MM.1S (cell line): ENCODE data around the gene GPR176.

Source experiments
- DNase-seq: peaks from one replicate; pipeline ENCODE4 v3.0.0-alpha.2; 2015
- H2AFZ ChIP-seq: fragments of 300-600 bp; sonication (generic); 2 replicates; pipeline ENCODE4 v1.6.0; 2016; ENCODE audit warnings: antibody characterized with exemption, low read length
- H3F3A ChIP-seq: fragments of 300-600 bp; sonication (generic); 2 replicates; pipeline ENCODE4 v1.6.1; 2016; ENCODE audit warnings: mild to moderate bottlenecking, antibody characterized with exemption, low read length, moderate library complexity, mixed read lengths; ENCODE audit not compliant: insufficient read depth
- H3K27ac ChIP-seq: fragments of 300-600 bp; sonication (generic); 2 replicates; pipeline ENCODE4 v1.5.1; 2016; ENCODE audit warnings: mild to moderate bottlenecking, low read length
- H3K27me3 ChIP-seq: fragments of 300-600 bp; sonication (generic); replicated peaks from 2 replicates; pipeline ENCODE4 v1.6.0; 2016; ENCODE audit warnings: low read length; ENCODE audit not compliant: insufficient read depth
- H3K36me3 ChIP-seq: fragments of 300-600 bp; sonication (generic); replicated peaks from 2 replicates; pipeline ENCODE4 v1.6.1; 2016; ENCODE audit warnings: mild to moderate bottlenecking, low read length, mixed read lengths; ENCODE audit not compliant: insufficient read depth
- H3K4me1 ChIP-seq: fragments of 300-600 bp; sonication (generic); 2 replicates; pipeline ENCODE4 v1.6.1; 2016; ENCODE audit warnings: low read length, mixed read lengths
- H3K4me2 ChIP-seq: fragments of 300-600 bp; sonication (generic); 2 replicates; pipeline ENCODE4 v1.6.0; 2016; ENCODE audit warnings: low read depth, low read length
- H3K4me3 ChIP-seq: fragments of 300-600 bp; sonication (generic); 2 replicates; pipeline ENCODE4 v1.5.1; 2016; ENCODE audit warnings: low read length, mixed read lengths
- H3K79me2 ChIP-seq: fragments of 300-600 bp; sonication (generic); 2 replicates; pipeline ENCODE4 v1.6.1; 2016; ENCODE audit warnings: mixed run types, low read length, mixed read lengths
- H3K9ac ChIP-seq: fragments of 300-600 bp; sonication (generic); 2 replicates; pipeline ENCODE4 v1.6.1; 2016; ENCODE audit warnings: low read length, mixed read lengths
- H3K9me2 ChIP-seq: fragments of 300-600 bp; sonication (generic); replicated peaks from 2 replicates; pipeline ENCODE4 v1.6.1; 2016; ENCODE audit warnings: mild to moderate bottlenecking, low read length, mixed read lengths; ENCODE audit not compliant: insufficient read depth
- H3K9me3 ChIP-seq: fragments of 300-600 bp; sonication (generic); replicated peaks from 2 replicates; pipeline ENCODE4 v1.6.1; 2016; ENCODE audit warnings: mild to moderate bottlenecking, low read length, mixed read lengths; ENCODE audit not compliant: insufficient read depth
- H4K20me1 ChIP-seq: fragments of 300-600 bp; sonication (generic); 2 replicates; pipeline ENCODE4 v1.6.1; 2016; ENCODE audit warnings: mild to moderate bottlenecking, low read length, moderate library complexity, mixed read lengths; ENCODE audit not compliant: insufficient read depth
- CTCF ChIP-seq: fragments of 300-600 bp; sonication (generic); IDR thresholded peaks from 2 replicates; pipeline ENCODE4 v1.5.1; 2016; ENCODE audit warnings: antibody characterized with exemption, low read length, mixed read lengths
- EZH2 ChIP-seq: fragments of 300-600 bp; sonication (generic); optimal IDR thresholded peaks from 2 replicates; pipeline ENCODE3; 2017; ENCODE audit warnings: low read depth, mild to moderate bottlenecking, antibody characterized with exemption, low read length, mixed read lengths
- EZH2phosphoT487 ChIP-seq: fragments of 300-600 bp; sonication (generic); IDR thresholded peaks from 2 replicates; pipeline ENCODE4 v1.6.1; 2018; ENCODE audit warnings: antibody characterized with exemption, low read length

Gene GPR176

GRCh38 chr15:39880718-39881387, 39.2 kb downstream of the GPR176 start:
- H3K4me1 ChIP-seq = no peaks in the 10 kb centered on the region
- no peaks in the 10 kb centered on the region for H3K79me2 ChIP-seq
- no peaks in the 10 kb centered on the region for H4K20me1 ChIP-seq
- H3K4me3 ChIP-seq = no peak overlapping the region
- H3K4me2 ChIP-seq = no peak overlapping the region
- H3K9ac ChIP-seq = no peak overlapping the region
- TF ChIP-seq EZH2 (no peak), CTCF (no peak)
- H2AFZ ChIP-seq = no peak overlapping the region
- H3K9me2 ChIP-seq = no peaks in the 10 kb centered on the region
- no peaks in the 10 kb centered on the region for H3F3A ChIP-seq
- no peak overlapping the region for H3K27ac ChIP-seq
- no peaks in the 10 kb centered on the region for H3K27me3 ChIP-seq
- no peaks in the 10 kb centered on the region for H3K36me3 ChIP-seq
- no peak for DNase-seq
- no peaks in the 10 kb centered on the region for H3K9me3 ChIP-seq

DNA sequence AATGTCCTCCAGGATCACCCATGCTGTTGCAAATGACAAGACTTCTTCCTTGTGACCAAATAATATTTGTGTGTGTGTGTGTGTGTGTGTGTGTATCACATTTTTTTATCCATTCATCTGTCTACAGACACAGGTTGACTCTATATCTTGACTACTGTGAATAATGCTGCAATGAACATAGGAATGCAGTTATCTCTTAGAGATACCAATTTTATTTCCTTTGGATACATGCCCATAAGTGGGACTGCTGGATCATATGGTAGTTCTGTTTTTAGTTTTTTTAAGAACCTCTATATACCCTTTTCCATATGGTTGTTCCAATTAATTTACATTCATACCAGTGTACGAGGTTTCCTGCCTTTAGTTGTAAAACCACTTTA, 41.7 kb downstream of the GPR176 start:
- DNase-seq = no peak
- TF ChIP-seq CTCF (no peak), EZH2phosphoT487 (no peak), EZH2 (no peak)
- no peaks in the 10 kb centered on the region for H3K79me2 ChIP-seq
- no peak overlapping the region for H3K9ac ChIP-seq
- H3K9me3 ChIP-seq = no peaks in the 10 kb centered on the region
- no peaks in the 10 kb centered on the region for H4K20me1 ChIP-seq
- no peak overlapping the region for H3K4me3 ChIP-seq
- H3K4me2 ChIP-seq = no peak overlapping the region
- no peaks in the 10 kb centered on the region for H3K4me1 ChIP-seq
- H3K27ac ChIP-seq = no peak overlapping the region
- no peaks in the 10 kb centered on the region for H3K36me3 ChIP-seq
- H3F3A ChIP-seq = no peaks in the 10 kb centered on the region
- no peak overlapping the region for H2AFZ ChIP-seq
- no peaks in the 10 kb centered on the region for H3K27me3 ChIP-seq
- no peaks in the 10 kb centered on the region for H3K9me2 ChIP-seq

- H2AFZ ChIP-seq = no peak overlapping the region
- H3K9me3 ChIP-seq = no peaks in the 10 kb centered on the region
- H3F3A ChIP-seq = no peaks in the 10 kb centered on the region
- no peak overlapping the region for H3K27ac ChIP-seq
- no peaks in the 10 kb centered on the region for H3K9me2 ChIP-seq
- H4K20me1 ChIP-seq = no peaks in the 10 kb centered on the region
- no peaks in the 10 kb centered on the region for H3K27me3 ChIP-seq
- H3K9ac ChIP-seq = no peak overlapping the region
- peak; percentile 57 for DNase-seq
- H3K4me1 ChIP-seq = no peaks in the 10 kb centered on the region
- no peak overlapping the region for H3K4me3 ChIP-seq
- no peak for TF ChIP-seq EZH2
- peak; percentile 69 for TF ChIP-seq CTCF
- no peak overlapping the region for H3K4me2 ChIP-seq
- no peaks in the 10 kb centered on the region for H3K36me3 ChIP-seq
- H3K79me2 ChIP-seq = no peaks in the 10 kb centered on the region
Observed at GRCh38 chr15:39874890-39875549, 45.0 kb downstream of the GPR176 start.
